HG03432 (cell line): ENCODE measurements around the gene FASTKD3.

Experiments used
- ATAC-seq: cut with Tn5 transposase; IDR thresholded peaks from one replicate; pipeline ENCODE4 v1.9.1; 2021; ENCODE audit warnings: mild to moderate bottlenecking, moderate library complexity; ENCODE audit not compliant: unreplicated experiment

The FASTKD3 gene

DNA sequence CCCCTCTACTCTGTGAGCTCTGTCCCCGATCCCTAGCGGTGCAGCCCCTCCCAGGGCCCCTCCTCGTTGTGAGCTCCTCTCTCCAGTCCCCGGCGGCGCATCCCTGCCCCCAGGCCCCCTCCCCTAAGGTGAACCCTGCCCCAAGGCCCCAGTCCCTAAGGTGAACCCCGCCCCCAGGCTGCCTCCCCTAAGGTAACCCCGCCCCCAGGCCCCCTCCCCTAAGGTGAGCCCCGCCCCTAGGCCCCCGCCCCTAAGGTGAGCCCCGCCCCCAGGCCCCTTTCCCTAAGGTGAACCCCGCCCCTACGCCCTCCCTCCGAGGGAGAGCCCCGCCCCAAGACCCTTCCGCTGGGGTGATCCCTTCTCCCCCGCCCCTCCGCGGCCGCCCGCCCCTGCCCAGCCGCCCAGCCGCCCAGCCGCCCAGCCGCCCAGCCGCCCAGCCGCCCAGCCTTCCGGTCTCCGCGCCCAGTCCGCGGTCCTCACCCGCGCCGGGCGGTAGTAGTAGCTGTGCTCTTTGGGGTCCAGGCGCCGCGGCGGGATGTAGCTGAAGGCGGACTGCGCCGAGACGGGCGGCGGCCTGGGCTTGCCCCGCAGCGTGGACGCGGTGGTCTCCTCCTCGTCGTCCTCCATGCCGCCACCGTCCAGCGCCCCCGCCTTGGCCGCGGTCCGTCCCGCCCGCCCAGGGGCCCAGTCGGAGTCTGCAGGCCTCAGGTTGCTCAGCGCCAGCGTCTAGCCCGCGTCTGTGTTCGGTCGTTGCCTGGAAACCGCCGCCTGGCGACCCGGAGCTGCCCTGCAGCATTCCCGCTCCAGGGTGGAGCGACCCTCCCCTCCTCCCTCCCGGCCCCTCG is 18.2 kb downstream of the FASTKD3 start, which contains the start of gene CFAP90:
Gene CFAP90 (minus strand): TSS at position 739 of the 845 bp plus-strand sequence. CDS start 112 bp downstream, at position 627.
- ATAC-seq = no peak

DNA sequence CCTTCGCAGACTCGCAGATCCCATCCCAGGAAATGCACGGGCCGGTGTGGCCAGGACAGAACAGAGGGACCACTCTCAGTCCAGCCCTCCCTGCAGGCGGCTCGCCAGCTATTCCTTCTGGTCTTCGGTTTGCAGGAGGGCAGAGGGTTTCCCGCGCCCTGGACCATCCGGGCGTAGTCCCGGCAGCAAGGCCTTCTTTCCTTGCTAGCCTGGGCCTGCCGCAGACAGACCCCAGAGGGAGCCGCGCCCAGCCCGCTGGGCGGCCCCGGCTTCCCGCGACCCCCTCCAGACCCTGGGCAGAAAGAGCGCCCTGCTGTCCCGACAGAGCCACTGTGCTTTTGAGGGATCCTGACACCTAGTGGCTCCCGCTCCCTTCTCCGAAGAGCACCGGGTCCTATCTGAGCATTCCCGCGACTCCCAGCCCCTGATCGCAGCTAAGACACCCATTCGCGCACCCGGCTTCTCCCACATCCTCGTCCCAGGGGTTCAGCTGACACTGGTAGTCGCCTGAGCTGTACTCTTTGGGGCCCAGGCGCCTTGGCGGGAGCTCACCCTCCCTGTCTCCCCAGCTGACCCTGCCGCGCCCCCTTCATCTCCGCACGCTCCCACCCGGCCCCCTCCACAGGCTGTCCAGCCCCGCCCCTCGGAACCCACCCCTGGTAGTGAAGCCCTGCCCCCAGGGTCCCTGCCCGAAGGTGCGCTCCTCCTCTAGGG is 19.0 kb downstream of the FASTKD3 start:
- ATAC-seq = no peak

GRCh38 chr5:7848296-7848695 is 20.5 kb downstream of the FASTKD3 start:
- ATAC-seq = no peak

GRCh38 chr5:7846327-7846726 is 22.5 kb downstream of the FASTKD3 start:
- no peak for ATAC-seq

GRCh38 chr5:7845557-7845956 is 23.3 kb downstream of the FASTKD3 start:
- no peak for ATAC-seq

- ATAC-seq = no peak
These were observed 23.9 kb downstream of the FASTKD3 start for GRCh38 chr5:7844901-7845300.

- no peak for ATAC-seq
These were observed 26.3 kb downstream of the FASTKD3 start for GRCh38 chr5:7842531-7842930.

DNA sequence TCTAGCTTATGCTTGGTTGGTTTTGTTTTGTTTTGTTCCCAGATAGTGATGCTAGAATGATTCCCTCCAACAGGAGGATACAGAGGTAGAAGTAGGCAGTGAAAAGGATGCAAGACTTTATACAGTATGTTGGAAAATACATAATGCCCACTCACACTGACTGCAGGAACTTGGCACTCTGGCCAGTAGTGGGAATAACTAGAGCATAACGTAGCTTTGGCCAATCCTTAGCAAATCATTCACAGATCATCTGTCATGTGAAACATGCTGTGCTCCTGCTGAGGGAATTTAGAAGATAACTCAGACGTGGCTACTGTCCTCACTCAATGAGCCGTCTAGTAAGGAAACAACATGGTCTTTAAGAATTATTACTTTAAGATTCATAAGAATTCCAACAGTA is 31.4 kb downstream of the FASTKD3 start:
- no peak for ATAC-seq

- ATAC-seq = no peak
These were observed 33.8 kb downstream of the FASTKD3 start for GRCh38 chr5:7834982-7835381.

DNA sequence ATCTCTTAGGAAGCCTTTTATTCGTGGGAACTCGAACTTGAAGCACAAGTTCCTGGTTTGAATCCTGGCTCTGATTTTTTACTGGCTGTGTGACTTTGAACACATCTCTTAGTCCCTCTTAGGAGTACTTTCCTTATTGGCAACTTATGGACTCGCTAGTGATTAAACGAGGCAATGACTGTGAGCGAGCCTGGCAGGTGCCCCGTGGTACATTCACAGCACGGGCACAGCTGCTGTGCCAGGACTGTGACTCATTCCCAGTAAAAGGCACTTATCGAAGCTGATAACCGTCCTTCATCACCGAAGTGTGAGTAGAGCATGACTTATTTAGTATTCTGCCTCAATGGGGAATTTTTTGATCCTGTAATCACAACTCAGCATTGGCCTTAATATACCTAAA is 40.6 kb downstream of the FASTKD3 start:
- no peak for ATAC-seq

- no peak for ATAC-seq
These were observed 41.2 kb downstream of the FASTKD3 start for GRCh38 chr5:7827610-7828009.

DNA sequence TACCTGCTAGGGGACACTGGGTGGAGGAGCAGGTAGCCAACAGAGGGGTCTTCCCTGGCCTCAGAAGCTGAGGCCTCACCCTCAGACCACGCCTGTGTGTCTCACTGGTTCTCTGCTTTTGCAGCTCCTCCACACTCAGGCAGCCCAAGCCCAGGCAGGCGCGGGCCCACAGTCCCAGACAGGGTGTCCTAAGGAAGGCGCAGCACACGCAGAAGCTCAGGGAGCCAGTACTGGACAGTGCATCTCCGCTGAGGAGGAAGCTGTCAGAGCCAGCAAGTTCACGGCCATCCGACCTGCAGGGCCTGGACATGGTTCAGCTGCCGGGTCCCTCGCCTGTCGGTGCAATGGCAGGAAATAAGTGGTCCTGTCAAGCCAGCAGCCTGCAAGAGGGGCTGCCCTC is 43.2 kb downstream of the FASTKD3 start:
- ATAC-seq = no peak

GRCh38 chr5:7824995-7825394 is 43.8 kb downstream of the FASTKD3 start:
- ATAC-seq = no peak

GRCh38 chr5:7823594-7823993 is 45.2 kb downstream of the FASTKD3 start:
- no peak for ATAC-seq

DNA sequence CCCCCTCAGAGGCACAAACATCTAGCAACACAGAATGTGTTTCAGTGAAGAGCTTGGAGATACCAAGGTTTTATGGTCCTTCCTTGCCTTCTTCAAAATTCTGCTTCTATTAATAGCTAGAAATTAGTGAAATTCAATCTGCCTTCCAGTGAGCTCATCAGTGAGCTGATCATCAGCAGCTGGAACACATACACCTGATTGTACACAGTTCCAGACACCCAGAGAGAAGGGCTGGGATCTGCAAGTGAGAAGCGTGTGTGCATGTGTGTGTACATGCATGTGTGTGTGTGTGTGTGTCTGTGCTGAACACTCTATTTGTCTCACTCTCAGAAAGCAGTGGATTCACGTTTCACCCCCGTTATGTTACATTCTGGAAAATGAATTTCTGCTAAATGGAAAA is 46.4 kb downstream of the FASTKD3 start:
- ATAC-seq = no peak

DNA sequence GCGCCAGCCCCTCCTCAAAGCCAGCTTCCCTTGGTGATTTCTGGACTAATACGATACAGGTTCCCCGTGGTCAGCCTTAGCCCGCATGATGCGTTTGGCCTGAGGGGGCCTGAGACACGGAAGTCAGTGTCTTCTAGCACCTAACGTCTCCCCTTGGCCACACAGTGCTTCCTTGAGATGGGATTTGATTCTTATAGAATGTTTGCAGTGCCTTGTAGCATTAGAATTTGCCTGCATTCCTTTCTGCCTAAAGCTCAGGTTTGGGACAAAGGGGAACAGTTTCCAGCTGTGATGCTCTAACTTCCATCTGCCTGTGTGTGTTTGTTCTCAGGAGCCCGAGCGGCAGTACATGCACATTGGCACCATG is 52.3 kb downstream of the FASTKD3 start:
- ATAC-seq = peak; percentile 4

GRCh38 chr5:7815892-7816534 is 52.8 kb downstream of the FASTKD3 start:
- ATAC-seq = peak; percentile 94

DNA sequence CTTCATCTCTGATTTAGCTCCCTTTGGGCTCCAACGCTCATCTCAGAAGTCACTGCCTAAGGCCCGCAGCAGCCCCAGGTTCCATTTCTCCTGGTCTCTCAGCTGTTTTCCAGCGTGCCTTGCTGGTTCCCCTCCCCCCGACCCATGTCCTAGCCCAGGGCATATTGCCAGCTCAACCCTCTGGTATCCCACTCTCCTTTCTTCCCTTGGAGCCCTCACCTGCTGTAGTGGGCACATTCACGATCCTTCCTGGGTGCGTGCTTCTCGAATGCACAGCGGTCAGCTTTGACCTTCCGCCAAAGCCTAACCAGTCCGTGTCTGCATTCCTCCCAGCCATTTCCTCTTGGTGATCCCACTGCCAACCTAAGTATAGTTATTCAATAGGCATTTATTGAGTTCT is 54.0 kb downstream of the FASTKD3 start:
- ATAC-seq = no peak

DNA sequence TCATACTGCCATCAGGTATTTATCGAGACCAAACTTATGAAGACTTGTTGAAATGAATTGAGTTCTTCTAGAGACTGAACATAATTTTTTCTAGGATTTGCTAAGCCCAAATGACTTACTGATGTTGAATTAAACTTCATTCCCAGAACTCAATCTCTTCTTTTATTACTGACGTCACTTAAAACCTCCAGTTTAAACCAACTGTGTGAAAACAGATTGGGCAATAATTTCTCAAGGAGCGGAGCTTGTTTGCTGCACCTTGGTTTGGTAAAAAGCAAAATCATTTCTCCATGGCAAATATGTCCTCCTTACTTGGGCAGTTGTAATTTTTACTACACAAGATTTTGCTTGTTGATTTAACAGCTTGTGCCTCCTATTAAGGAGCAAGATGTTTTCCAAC is 55.3 kb downstream of the FASTKD3 start:
- no peak for ATAC-seq

DNA sequence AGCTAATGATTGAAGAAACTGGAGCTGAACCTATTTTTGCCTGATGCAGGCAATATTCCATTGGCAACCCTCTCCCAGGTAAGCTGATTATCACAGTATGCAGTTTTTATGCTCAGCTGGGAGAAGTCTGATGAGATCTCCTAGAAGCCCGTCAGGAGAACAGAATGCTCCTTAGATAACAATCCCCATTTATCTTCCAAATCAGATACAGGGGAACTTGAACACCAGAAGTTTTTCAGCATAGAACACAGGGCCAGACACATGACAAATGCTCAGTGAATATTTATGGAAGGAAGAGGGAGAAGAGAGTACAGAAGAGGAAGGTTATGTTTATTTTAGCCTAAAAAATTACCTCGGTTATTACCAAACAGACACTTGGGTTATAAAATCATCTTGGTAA is 55.8 kb downstream of the FASTKD3 start:
- no peak for ATAC-seq

DNA sequence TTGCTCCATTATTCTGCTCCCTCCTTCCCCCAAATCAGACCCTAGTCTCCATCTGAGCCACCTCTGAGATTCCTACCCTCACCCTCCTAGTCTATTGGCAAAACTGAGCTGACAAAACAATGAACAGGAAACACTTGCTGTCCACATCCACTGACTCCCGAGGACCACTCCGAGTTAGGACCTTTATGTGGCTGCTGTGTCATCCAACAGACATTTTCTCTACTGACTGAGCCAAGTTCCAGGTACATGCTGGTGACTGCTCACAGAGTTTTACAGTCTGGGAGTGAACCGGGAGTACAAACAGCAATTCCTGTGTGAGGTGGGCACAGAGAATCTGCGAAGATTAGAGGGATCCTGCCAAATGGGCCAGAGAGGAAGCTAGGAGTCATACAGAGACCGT is 57.1 kb downstream of the FASTKD3 start:
- ATAC-seq = no peak
